HG02840 (cell line): ENCODE results near the gene JAML.

Experiments
- ATAC-seq: cut with Tn5 transposase; IDR thresholded peaks from one replicate; pipeline ENCODE4 v1.9.1; 2021; ENCODE audit warnings: mild to moderate bottlenecking, moderate library complexity, moderate number of reproducible peaks; ENCODE audit not compliant: unreplicated experiment, low FRiP score

Gene JAML

DNA sequence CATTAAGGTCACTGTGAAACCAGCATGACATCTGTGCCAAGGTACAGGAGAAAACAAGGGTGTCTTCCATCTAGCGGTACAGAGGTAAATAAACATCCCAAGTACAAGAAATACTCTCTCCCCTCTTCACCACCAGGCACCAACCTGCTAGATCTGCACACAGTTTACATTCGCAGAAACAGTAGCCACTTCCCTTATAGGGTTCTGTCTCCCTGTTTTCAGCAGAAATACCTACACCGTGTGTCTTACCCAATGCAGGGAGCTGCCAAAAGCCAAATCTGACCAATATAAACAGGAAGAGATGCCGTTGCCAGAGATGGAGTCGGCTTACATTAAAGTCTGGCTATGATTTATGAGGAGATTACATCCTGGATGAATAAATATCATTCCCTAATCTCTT, 73.4 kb downstream of the JAML start:
- no peak for ATAC-seq

DNA sequence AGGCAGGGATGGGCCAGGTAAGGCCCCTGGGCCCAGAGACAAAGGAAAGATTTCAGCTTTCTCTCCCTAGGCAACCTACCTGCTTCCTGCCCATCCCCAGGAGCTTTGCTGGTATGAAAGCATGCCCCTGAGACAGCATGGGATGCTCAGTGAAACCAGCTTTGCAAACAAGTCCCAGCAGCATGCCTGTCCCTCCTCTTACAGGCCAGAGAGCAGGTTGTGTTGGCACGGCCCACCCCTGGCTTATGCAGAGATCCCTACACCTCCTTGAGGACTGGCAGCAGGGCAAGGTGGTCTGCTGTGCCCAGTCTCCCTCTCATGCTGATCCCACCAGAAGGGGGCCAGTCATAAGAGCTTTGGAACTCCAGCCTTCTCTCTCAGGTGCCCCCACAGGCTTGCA, 75.3 kb downstream of the JAML start:
- ATAC-seq = no peak

DNA sequence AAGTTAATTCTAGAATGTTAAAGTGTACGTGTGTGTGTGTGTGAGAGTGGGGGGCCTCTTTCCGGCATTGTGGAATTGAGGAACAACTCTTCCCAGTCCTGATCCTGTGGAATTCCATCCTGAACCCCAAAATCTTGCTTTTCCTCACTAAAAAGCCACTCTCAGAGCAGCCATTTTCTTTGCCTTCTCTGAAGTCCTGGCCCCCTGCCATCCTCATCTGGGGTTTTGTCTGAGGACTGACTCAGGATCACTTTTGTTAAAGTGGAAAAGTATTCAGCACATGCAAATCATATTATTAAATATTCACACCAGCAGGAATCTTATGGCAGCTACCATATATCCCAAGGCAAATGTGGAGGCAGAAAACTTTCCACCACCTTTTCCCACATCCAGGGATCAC, 76.0 kb downstream of the JAML start:
- no peak for ATAC-seq

DNA sequence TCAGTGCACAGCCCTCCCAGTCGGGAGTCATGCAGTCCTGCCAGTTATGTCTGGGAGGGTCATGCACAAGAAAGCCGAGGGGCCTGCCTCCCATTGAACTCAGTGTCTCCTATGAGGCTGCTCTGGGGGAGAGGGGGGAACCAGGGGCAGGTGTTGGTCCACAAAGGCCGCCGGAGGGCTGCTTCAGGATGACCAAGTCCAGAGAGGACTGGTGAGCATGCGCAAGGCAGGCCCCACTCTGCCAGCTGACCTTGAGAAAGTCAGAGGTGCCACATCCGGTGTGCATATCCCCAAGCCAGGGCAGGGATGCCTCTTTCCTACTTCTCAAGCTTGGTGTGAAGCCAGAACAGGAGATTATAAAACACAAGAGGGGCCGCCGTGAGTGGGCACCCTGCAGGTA, 76.6 kb downstream of the JAML start:
- no peak for ATAC-seq

DNA sequence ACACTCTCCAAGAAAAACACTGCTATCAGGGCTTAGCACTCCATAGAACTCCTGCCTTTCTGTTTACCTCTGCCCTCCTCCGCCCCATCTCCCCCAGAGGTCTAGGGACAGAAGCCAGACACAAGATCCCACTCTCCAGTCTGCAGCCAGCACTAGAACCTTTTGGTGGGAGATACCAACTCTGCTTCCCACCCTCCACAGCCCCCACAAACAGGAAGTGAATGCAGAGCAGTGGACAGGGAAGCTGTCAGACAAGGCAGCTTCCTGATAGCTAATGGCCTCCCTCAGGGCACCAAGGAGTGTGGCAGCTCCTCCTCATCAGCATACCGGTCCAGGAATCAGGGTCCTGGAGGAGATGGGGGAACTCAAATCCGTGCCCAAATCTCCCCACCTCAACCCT, 77.3 kb downstream of the JAML start:
- ATAC-seq = no peak

DNA sequence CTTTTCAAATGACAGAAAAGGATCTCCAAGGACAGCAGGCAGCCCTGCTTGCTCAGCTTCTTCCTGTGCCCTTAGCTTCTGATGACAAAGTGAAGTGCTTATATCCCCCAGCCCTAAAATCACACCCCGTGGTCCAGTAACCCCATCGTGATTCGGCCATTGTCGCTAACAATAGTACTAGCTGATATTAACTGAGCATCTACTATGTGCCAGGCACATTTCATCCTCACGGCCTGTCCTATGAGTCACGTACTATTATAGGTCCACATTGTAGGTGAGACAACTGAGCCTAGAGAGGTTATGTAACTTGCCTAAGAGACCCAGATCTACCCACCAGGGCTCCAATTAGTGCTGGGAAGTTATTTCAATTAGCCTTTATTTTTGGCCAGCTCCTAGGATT, 78.3 kb downstream of the JAML start:
- no peak for ATAC-seq

DNA sequence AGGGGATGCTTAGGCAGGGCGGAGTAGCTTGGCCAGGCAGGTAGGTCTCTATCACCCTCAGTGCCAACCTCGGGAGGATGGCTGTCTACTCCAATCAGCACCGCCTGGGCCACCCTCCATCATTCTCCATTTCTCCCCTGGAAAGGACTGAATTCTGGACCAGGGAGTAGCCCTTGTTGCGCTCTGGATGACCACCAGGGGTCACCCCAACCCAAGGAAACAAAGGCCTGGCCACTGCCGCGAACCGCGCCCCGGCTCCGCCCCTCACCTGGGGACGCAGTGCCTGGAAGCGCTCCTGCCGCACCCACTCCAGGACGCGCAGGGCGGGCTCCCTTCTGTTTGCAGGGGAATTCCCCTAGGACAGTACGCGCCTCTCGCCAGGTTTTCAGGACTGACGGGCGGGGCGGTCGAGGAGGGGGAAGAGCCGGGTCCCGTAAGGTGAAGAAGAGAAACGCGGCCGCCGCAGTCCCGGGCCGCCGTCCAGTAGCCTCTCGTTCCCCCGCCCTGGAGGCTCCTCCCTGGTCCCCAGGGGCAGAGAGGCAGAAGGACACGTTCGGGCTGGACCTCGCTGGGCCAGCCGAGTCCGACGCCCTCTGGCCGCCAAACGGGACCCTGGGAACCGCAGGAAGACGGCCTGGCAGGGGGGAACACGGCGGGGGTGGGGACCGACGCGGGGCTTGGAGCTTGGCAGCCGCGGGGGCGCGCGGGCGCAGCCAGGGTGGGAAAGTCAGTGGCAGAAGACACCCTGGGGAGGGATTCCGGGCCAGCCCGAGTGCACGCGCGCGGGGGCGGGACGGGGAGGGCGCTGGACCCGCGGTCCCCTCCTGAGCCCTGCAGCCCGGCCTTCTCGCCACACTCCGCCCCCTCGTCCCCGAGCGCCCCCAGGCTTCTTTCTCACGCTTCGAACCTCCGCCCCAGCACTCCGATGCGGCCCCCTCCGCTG, 79.3 kb downstream of the JAML start:
- ATAC-seq = peak; percentile 87

DNA sequence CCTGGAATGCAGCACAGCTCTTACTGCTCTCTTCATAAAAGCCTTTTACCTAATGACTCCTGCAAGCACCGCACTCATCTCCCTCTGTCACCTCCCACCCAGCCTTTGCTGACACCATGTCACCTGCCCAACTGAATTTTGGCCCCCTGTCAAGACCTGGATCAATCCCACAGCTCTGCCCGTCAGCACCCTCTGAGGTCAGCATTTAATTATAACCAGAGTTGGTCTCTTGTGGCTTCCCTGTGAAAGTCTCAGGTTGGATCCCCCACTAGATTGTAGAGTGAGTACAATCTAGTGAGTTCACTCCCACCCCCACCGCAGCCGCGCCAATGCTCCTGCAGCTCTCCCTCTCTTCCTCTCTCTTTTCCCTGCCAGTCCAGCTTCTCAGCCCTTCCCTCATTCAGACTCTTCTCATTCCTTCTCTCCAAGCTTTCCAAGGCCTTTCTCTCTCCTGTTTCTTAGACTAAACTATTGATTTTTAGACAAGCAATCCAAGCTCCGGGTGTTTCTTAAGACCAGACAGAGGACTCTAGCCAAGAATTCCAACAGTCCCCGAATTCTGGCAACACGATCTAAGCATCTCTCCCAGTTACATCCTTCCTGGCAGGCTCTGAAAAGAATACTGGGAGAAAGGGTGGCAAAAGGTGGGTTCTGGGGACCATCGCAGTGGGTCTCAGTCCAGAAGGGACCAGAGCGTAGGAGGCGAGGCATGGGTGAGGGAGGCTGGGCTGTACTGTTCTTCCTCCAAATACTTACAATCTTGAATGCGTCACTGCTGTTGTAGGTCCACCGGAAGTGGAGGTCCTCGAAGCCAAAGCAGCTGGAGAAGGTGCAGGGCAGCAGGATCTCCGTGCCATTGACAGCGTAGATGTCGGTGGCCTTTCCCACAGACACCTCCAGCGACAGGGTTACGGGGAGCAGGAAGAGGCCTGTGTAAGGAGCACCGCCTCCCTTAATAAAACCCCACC, 80.2 kb downstream of the JAML start:
- no peak for ATAC-seq
